GM19351 (cell line): ENCODE data around the gene ANXA4.
"Not testable (repeated sequence)": the region's sequence is repeated elsewhere in the genome, so short reads cannot be mapped to it uniquely, and the experiment has no call there.

Experiments
- ATAC-seq: cut with Tn5 transposase; IDR thresholded peaks from one replicate; pipeline ENCODE4 v1.9.1; 2021; ENCODE audit warnings: mild to moderate bottlenecking, moderate library complexity; ENCODE audit not compliant: unreplicated experiment

The ANXA4 gene

GRCh38 chr2:69720404-69720803 lies 21.5 kb upstream of the ANXA4 start:
- ATAC-seq = no peak

- ATAC-seq = no peak
These were observed 20.9 kb upstream of the ANXA4 start for GRCh38 chr2:69721022-69721421.

DNA sequence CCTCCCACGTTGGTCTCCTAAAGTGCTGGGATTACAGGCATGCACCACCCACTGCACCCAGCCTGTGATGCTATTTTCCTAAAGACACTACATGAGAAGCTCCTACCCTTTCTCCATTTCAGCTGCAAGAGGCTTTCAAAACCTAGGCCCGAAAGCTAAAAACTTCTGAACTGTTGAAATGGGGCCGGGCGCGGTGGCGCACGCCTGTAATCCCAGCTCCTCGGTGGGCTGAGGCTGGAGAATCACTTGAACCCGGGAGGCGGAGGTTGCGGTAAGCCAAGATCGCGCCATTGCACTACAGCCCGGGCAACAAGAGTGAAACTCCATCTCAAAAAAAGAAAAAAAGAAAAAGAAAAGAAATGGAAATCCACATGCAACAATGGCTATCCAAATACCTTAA lies 18.1 kb upstream of the ANXA4 start:
- no peak for ATAC-seq

- ATAC-seq = peak; percentile 53
These were observed 17.3 kb upstream of the ANXA4 start for GRCh38 chr2:69724540-69725159.

DNA sequence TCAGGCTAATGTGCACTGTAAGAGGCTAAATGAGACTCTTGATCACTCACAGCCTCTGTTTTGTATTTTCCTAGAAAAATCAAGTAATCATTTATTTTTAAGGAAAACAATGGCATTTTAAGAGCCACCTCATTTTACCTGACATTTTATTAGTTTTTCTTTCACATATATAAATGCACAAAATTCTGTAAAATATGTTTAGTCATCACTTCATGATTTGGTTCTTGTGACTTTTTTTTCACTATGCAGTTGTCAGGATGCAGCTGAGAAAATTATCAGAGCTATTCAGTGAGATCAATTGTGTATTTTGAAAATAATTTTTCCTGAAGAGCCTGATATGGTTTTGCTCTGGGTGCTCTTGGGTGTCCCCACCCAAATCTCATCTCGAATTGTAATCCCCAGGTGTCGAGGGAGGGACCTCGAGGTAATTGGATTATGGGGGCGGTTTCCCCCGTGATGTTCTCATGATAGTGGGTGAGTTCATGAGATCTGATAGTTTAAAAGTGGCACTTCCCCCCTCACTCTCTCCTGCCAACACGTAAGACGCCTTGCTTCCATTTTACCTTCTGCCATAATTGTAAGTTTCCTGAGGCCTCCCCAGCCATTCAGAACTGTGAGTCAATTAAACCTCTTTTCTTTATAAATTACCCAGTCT lies 16.1 kb upstream of the ANXA4 start:
- ATAC-seq = no peak

DNA sequence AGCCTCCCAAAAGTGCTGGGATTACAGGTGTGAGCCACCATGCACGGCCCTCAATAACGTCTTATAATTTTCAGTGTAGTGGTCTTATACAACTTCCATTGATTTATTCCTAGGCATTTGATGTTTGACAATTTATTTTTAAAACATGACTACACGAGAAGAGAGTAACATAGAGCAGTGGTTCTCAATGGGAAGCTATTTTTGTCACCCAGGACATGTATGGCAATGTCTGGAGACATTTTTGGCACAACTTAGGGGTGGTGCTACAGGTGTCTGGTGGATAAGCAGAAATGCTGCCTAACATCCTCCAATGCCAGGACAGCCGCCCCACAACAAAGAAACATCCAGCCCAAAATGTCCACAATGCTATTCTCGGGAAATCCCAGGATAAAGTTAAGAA lies 12.7 kb upstream of the ANXA4 start:
- ATAC-seq = no peak

GRCh38 chr2:69729781-69730180 lies 12.2 kb upstream of the ANXA4 start:
- ATAC-seq = no peak

- ATAC-seq = no peak
These were observed 10.6 kb upstream of the ANXA4 start for GRCh38 chr2:69731147-69731970.

GRCh38 chr2:69733342-69734034 lies 8.4 kb upstream of the ANXA4 start:
- no peak for ATAC-seq

DNA sequence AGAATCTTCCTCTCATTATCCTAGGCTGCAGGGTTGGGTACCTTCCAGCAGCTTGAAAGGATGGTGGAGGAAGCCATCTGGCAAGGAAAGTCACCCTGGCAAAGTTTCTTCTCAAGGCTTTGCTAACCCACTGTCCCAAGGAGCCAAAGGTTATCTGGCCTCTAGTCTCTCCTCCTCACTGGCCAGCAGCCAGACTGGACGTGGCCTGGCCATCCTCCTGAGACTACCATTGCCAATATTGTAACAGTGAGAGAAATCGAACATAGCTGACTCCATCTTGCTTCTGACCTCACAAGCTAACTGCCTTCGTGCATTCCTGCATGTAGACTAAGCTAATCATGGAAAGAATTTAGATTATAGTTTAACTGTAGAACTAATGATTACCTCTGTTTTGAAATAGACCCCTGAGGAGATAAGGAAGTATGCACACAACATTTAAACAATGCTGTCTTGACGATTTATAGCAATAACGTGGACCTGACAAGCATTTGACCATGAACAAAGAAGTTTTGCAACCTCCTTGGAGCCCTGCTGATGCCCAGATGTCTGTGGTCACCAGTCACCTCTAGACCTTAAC lies 7.8 kb upstream of the ANXA4 start:
- ATAC-seq = no peak

DNA sequence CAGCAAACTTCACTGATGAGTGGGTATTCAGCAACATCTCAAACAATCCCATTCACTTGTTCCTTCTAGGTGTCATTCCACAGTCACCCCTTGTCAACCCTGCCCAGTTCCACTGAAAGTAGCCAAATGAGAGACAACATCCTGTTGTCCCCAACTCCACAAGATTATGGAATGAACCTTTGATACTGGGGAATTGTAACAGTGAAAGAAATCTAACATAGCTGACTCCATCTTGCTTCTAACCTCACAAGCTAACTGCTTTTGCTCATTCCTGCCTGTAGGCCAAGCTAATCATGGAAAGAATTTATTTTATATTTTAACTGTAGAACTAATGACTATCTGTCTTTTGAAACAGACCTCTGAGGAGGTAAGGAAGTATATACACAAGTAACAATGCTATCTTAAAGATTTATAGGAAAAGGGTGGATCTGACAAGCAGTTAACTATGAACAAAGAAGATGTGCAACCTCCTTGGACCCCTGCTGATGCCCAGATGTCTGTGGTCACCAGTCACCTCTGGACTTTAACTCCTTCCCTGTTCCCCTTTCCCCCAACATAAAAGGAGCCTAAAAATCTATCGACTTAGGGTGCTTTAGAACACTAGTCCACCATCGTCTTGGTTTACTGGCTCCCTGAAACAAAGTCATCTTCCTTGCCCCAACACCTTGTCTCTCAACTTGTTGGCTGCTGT lies 6.9 kb upstream of the ANXA4 start:
- ATAC-seq = no peak

DNA sequence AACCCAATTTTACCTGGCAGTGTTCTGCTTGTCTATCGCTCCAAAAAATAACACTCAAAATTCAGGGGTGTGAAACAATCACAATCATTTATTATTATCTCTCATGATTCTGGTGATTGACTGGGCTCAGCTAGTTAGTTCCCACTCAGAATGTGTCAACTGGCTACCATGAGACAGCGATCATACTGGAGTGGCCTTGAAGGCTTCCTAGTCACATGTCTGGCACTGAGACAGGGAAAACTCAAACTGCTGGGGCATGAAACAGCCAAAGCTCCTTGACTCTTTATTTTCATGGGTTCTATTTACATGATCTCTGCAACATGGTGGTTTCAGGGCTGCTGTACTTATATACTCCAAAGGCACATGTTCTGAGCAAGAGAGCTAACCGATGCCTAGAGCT lies 6.2 kb upstream of the ANXA4 start:
- no peak for ATAC-seq

DNA sequence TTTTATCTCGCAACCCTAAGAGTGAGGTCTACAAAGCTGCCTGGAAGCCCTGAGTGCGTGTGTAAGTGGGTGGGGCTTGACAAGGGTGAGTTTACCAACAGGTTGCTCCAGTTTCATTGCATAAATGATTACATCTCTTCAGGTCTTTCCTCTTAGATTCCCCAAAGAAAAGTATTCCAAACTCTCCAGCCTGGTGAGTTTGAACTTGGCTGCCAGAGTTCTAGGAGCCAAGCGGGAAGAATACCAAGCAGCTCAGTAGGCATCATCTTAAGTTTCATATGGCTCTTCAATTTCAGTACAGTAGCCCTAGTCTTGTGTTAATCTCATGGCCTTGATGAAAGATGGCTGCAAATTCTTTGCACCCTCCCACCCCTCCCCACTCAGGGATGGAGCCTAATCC lies 3.8 kb upstream of the ANXA4 start:
- not testable (repeated sequence) for ATAC-seq

- no peak for ATAC-seq
These were observed 1.4 kb upstream of the ANXA4 start for GRCh38 chr2:69740502-69740951.

- ATAC-seq = no peak
These were observed 732 bp upstream of the ANXA4 start for GRCh38 chr2:69741229-69741574.

- no peak for ATAC-seq
These were observed 503 bp downstream of the ANXA4 start for GRCh38 chr2:69742322-69742952.

DNA sequence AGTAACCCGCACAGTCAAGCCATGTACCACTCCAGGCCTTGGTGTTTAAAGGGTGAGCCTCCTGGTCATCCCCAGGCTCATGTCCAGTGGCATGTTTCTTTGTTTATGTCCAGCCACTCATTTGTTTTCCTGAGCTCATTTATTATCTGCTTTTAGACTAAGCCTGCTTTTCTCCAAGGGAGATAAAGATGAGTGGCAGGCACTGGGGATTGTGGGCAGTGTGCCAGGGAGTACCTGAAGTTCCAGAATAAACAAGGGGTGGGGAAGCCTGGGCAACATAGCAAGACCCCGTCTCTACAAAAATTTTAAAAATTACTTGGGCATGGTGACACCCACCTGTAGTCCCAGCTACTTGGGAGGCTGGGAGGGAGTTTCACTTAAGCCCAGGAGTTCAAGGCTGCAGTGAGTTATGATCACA lies 1.9 kb downstream of the ANXA4 start:
- no peak for ATAC-seq

DNA sequence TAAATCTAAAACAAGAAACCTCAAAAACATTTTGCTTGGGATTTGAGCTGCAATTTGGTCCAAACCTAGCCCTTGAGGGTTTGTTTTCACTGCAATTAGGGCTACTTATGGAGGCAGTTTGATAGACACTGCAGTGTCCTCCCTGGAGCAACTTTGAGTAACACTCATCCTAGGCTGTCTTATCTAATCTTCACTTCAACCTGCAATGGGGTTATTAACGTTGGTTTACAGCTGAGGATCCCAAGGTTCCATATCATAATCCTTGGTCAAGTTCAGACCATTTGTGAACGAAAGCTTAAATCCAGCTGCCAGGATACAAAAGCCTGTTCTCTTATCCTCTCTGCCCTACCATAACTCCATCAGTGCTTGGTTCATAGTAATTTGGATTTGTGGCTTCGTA lies 2.5 kb downstream of the ANXA4 start:
- ATAC-seq = no peak

GRCh38 chr2:69745035-69745434 lies 3.1 kb downstream of the ANXA4 start:
- ATAC-seq = no peak

GRCh38 chr2:69750246-69750645 lies 8.3 kb downstream of the ANXA4 start:
- no peak for ATAC-seq
